GM13976 (cell line): ENCODE measurements around the gene MSRB3.

Experiments used
- DNase-seq: peaks from one replicate; pipeline ENCODE4 v3.0.0; 2012; ENCODE audit warnings: low spot score
- CTCF ChIP-seq: IDR thresholded peaks from 2 replicates; pipeline ENCODE4 v1.5.1; 2012; ENCODE audit warnings: borderline replicate concordance, mild to moderate bottlenecking; ENCODE audit not compliant: insufficient read depth; ENCODE audit errors: extremely low read depth, missing control alignments, control extremely low read depth
- in situ Hi-C: fragments of 300-500 bp; cut with MboI; formaldehyde crosslinking; loops from one replicate; pipeline ENCODE4 v1.12.0; 2022; ENCODE audit warnings: low sequenced_read_pairs, mixed read lengths, inconsistent platforms; ENCODE audit not compliant: unreplicated experiment

MSRB3 gene

DNA sequence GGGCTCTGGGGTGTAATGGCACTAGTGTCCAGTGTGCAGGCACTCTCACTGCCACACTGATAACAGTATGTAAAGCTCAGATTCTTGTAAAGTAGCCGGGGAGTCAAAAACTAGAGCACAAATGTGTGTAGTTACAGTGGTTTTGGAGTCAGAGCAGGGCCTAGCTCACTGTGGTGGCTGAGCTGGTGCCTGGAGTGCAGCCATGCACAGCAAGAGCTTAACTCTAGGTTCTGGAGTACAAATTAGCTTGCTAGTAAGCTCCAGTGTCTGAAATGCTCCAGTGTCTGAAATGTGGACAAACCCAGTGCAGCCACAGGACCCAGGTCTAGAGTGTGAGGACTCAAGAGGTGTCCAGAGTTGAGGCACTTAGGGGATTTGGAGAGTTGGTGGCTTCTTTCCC, 149.2 kb downstream of the MSRB3 start:
- no peak for TF ChIP-seq CTCF
- in situ Hi-C loops = no loop called here

GRCh38 chr12:65430006-65430405, 151.5 kb downstream of the MSRB3 start:
- no peak for TF ChIP-seq CTCF
- in situ Hi-C loops = no loop called here

More for the DNA sequence above, 149.2 kb downstream of the MSRB3 start:
- no peak for DNase-seq

DNA sequence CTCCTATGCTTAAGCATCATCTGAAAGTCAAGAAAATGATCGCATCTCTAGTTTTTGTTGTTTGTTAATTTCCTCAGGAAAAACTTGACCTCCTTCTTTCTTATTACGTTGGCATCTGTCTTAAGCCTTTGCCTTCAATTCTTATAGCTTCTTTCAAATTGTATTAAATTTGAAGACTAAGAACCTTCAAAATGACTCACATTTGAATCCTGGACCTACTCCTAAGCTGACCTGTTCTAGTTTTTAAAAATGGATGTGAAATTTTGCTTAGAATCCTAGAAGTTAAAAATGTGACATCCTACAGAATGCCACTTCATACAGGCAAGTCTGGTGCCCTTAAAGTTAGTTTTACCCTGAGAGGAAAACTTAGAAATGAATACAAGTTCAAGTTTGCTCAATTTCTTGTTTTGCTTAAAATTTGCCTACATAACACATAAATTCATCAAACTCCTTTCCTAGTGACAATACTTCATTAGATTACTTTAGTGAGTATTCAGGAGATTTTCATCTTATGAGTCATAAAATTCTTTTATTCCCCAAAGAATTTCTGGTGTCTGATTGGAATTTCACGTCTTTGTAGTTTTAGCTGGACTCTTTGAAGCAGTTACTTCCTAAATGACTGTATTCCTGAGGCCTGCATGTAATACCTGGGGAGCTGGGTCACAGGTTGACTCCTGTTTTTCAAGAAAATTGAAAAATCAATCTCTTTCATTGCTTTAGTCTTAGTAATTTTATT, 152.3 kb downstream of the MSRB3 start:
- in situ Hi-C loops = no loop called here
- TF ChIP-seq CTCF = no peak
- no peak for DNase-seq

More at GRCh38 chr12:65430006-65430405, 151.5 kb downstream of the MSRB3 start:
- DNase-seq = no peak

GRCh38 chr12:65432114-65432513, 153.6 kb downstream of the MSRB3 start:
- in situ Hi-C loops = no loop called here
- DNase-seq = no peak
- TF ChIP-seq CTCF = no peak

GRCh38 chr12:65432651-65433050, 154.2 kb downstream of the MSRB3 start:
- no peak for TF ChIP-seq CTCF
- no peak for DNase-seq
- in situ Hi-C loops = no loop called here

DNA sequence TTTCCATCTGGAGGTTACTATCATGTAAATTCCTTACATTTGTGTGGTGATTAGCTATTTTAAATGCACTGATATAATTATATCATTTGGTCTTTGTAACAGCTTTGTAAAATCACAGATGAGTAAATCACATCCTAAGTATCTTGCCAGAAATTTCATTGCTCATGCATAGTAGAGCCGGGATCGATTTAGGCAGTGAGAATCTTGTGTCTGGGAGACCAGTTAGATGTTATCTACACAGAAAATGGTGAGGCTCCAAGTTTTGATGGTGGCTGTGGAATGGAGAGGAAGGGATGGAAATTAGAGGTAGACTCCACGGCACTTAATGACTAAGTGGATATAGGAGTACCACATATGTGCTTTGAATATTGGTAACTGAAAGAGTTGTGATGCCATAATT, 156.3 kb downstream of the MSRB3 start:
- no peak for TF ChIP-seq CTCF
- no peak for DNase-seq
- in situ Hi-C loops = no loop called here
